Neural crest cell (in vitro differentiated cells): ENCODE measurements around the gene FLNA. TPM values are rescaled to one million over a fixed set of nuclear protein-coding genes. Genes with fewer than 3 reads are reported as not detected.

Experiments
- DNase-seq: peaks from one replicate; pipeline ENCODE4 v3.0.0; 2021; ENCODE audit warnings: low read depth, mixed read lengths, low spot score
- H3K27ac Mint-ChIP-seq: one replicate; pipeline ENCODE4 v1.8.0; 2021; ENCODE audit warnings: mild to moderate bottlenecking, mixed read lengths; ENCODE audit not compliant: unreplicated experiment
- H3K27me3 Mint-ChIP-seq: 2 replicates; pipeline ENCODE4 v1.8.0; 2021; ENCODE audit warnings: low read depth, mild to moderate bottlenecking, mixed read lengths
- H3K36me3 Mint-ChIP-seq: 2 replicates; pipeline ENCODE4 v1.8.0; 2021; ENCODE audit warnings: low read depth, mild to moderate bottlenecking, mixed read lengths
- H3K4me1 Mint-ChIP-seq: 2 replicates; pipeline ENCODE4 v1.8.0; 2021; ENCODE audit warnings: mixed read lengths
- H3K4me3 Mint-ChIP-seq: one replicate; pipeline ENCODE4 v1.8.0; 2021; ENCODE audit warnings: mild to moderate bottlenecking, mixed read lengths
- H3K9me3 Mint-ChIP-seq: 2 replicates; pipeline ENCODE4 v1.8.0; 2021; ENCODE audit warnings: mixed read lengths
- CTCF ChIP-seq: fragments of 200-600 bp; sonication (generic); conservative IDR thresholded peaks from 2 replicates; pipeline ENCODE4 v1.5.0; 2021; ENCODE audit warnings: antibody characterized with exemption, mild to moderate bottlenecking
- total RNA-seq: library from RNA; stranded (reverse); gene quantifications from 2 replicates; pipeline ENCODE4 v1.2.1, GENCODE V29; 2021

Gene FLNA
- total RNA-seq, 1 donor from 2014 or later = 809 TPM

GRCh38 chrX:154366666-154367055, 7.8 kb downstream of the FLNA start:
- TF ChIP-seq CTCF = no peak
- H3K27ac Mint-ChIP-seq = no peak overlapping the region

GRCh38 chrX:154365997-154366665, 8.3 kb downstream of the FLNA start:
- TF ChIP-seq CTCF = no peak
- H3K4me3 Mint-ChIP-seq = peak overlapping the region; percentile 38
- no peak for DNase-seq
- no peaks in the 10 kb centered on the region for H3K9me3 Mint-ChIP-seq
- H3K36me3 Mint-ChIP-seq = peaks cover 9% of the 10 kb centered on the region
- no peak overlapping the region for H3K27ac Mint-ChIP-seq
- H3K4me1 Mint-ChIP-seq = no peaks in the 10 kb centered on the region
- H3K27me3 Mint-ChIP-seq = peaks cover 9% of the 10 kb centered on the region

More at GRCh38 chrX:154366666-154367055, 7.8 kb downstream of the FLNA start:
- DNase-seq = no peak
- no peaks in the 10 kb centered on the region for H3K4me1 Mint-ChIP-seq
- H3K36me3 Mint-ChIP-seq = peaks cover 9% of the 10 kb centered on the region
- no peaks in the 10 kb centered on the region for H3K9me3 Mint-ChIP-seq
- peaks cover 9% of the 10 kb centered on the region for H3K27me3 Mint-ChIP-seq
- H3K4me3 Mint-ChIP-seq = peak overlapping the region; percentile 51

GRCh38 chrX:154365052-154365600, 9.3 kb downstream of the FLNA start:
- H3K36me3 Mint-ChIP-seq = peaks cover 9% of the 10 kb centered on the region
- H3K4me1 Mint-ChIP-seq = no peaks in the 10 kb centered on the region
- DNase-seq = no peak
- H3K4me3 Mint-ChIP-seq = peak overlapping the region; percentile 54
- H3K9me3 Mint-ChIP-seq = no peaks in the 10 kb centered on the region
- TF ChIP-seq CTCF = no peak
- H3K27me3 Mint-ChIP-seq = peaks cover 9% of the 10 kb centered on the region
- H3K27ac Mint-ChIP-seq = no peak overlapping the region

DNA sequence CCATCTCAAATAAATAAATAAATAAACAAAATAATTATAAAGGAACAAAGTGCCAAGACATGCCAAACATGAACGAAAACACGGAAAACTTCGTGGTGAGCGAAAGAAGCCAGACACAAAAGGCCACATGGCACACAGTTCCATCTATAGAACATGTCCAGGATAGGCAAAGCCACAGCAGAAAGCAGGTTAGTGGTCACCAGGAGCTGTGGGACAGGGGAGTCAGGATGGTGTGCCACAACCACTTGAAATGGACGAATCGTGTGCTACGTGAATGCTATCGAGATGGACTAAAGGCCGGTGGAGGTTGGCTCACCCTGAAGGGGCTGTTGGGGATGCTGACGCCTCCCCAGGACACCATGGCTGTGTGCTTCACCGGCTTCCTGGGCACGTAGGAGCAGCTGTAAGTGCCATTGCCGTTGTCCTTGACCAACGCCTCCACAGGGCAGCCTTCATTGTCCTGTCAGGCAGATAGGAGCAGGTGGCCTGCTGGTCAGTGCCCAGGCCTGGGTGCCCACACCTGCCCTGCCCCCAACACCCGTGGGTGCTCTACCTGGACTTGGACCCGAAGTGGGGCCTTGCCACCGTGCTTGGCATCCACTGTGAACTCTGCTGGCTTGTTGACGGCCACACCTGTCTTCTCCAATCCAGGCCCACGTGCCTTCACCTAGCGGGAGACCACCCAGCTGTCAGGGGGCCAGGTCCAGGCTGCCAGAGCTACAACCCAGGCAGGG, 10.6 kb downstream of the FLNA start:
- Mint-ChIP-seq H3K9me3 (no peaks in the 10 kb centered on the region), H3K36me3 (peaks cover 5% of the 10 kb centered on the region), H3K4me1 (no peaks in the 10 kb centered on the region), H3K27me3 (peaks cover 5% of the 10 kb centered on the region), H3K27ac (no peak overlapping the region), H3K4me3 (peak overlapping the region; percentile 77)
- no peak for DNase-seq
- no peak for TF ChIP-seq CTCF

DNA sequence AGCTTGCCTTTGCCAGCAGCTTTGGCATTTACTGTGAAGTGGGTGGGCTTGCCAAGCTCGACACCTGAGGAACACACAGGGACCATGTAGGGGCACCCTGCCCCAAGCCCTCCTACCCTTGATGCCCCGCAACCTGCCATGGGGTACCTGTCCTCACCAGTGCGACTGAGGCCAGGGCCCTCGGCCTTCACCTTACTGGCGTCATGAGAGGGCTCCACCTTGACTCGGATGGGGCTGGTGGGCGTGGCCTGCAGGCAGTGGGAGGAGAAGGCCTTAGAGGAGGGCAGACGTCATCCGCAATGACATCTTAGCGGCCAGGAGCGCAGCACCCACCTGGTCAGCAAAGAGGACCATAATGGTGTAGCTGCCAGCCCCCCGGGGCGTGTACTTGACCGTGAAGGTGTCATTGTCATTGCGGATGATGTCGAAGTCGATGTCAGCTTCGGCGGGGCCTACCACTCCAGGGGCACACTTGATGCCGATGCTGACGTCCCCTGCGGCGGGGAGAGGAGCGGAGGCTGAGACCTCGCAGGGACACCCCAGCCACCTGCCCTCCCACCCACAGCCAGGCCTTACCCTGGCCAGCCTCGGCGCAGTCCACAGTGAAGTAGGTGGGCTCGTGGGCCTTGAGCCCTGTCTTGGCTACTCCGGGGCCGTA, 12.2 kb downstream of the FLNA start:
- H3K4me3 Mint-ChIP-seq = no peak overlapping the region
- no peak overlapping the region for H3K27ac Mint-ChIP-seq
- H3K9me3 Mint-ChIP-seq = no peaks in the 10 kb centered on the region
- peaks cover 8% of the 10 kb centered on the region for H3K36me3 Mint-ChIP-seq
- H3K27me3 Mint-ChIP-seq = peaks cover 5% of the 10 kb centered on the region
- DNase-seq = no peak
- no peak for TF ChIP-seq CTCF
- H3K4me1 Mint-ChIP-seq = no peaks in the 10 kb centered on the region
